Astrocyte of the spinal cord (primary cell): ENCODE measurements around the gene MON2.
A peak's percentile ranks its signal among the peaks of the same experiment; 100 is the strongest.

Experiments
- DNase-seq: peaks from one replicate; pipeline ENCODE4 v3.0.0; 2011; ENCODE audit warnings: low read depth, low spot score
- H3K4me3 ChIP-seq: 2 replicates; pipeline ENCODE4 v1.5.1; 2011; ENCODE audit warnings: low read depth, mild to moderate bottlenecking, low read length, moderate library complexity
- in situ Hi-C: cut with HindIII; loops from 2 replicates; pipeline ENCODE4 v1.10.0; 2017; ENCODE audit warnings: low sequenced_read_pairs
- TF ChIP-seq, protein P1 (sequence below): IDR thresholded peaks from 2 replicates; pipeline ENCODE4 v1.5.1; 2012; ENCODE audit warnings: low read depth, mild to moderate bottlenecking, low read length, inconsistent platforms

The MON2 gene

DNA sequence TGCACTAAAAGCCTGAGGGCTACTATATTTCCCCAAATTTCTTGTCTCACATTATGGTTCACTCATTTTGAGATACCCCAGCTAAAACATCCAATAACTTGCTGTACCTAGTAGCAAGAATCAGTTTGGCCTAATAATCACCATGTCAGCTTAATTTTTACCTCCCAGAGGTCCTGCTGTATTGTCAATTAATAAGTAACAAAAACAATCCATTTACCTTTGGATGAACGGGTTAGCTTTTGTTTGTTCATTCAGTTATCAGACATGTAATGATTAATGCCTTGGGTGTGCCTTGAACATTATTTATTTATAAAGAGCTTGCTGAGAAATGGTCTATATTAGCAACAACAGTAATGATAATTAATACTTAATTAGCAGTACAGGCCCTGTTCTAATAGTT lies 57.0 kb downstream of the MON2 start:
- DNase-seq = no peak
- TF ChIP-seq, protein P1, sequence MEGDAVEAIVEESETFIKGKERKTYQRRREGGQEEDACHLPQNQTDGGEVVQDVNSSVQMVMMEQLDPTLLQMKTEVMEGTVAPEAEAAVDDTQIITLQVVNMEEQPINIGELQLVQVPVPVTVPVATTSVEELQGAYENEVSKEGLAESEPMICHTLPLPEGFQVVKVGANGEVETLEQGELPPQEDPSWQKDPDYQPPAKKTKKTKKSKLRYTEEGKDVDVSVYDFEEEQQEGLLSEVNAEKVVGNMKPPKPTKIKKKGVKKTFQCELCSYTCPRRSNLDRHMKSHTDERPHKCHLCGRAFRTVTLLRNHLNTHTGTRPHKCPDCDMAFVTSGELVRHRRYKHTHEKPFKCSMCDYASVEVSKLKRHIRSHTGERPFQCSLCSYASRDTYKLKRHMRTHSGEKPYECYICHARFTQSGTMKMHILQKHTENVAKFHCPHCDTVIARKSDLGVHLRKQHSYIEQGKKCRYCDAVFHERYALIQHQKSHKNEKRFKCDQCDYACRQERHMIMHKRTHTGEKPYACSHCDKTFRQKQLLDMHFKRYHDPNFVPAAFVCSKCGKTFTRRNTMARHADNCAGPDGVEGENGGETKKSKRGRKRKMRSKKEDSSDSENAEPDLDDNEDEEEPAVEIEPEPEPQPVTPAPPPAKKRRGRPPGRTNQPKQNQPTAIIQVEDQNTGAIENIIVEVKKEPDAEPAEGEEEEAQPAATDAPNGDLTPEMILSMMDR = no peak
- no peak overlapping the region for H3K4me3 ChIP-seq
- in situ Hi-C loops = no loop called here

- TF ChIP-seq, protein P1 = no peak
- in situ Hi-C loops = no loop called here
- no peak for DNase-seq
- H3K4me3 ChIP-seq = no peak overlapping the region
These were observed 58.6 kb downstream of the MON2 start for GRCh38 chr12:62525271-62525670.

GRCh38 chr12:62530596-62530995 lies 64.0 kb downstream of the MON2 start:
- in situ Hi-C loops = no loop called here
- TF ChIP-seq, protein P1 = no peak
- DNase-seq = peak; percentile 51
- no peak overlapping the region for H3K4me3 ChIP-seq

DNA sequence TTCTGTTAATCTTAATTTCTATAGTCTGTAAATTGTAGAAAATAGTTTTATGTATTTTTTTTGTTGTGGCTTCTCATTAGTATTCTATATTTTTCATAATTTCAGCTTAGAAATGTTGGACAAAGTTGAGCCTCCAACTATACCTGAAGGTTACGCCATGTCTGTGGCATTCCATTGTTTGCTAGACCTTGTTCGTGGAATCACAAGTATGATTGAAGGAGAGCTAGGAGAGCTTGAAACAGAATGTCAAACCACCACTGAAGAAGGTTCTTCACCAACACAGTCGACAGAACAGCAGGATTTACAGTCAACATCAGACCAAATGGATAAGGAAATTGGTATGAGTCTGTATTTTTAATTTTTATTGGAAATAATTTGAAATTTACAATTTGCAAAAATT lies 65.7 kb downstream of the MON2 start:
- DNase-seq = no peak
- TF ChIP-seq, protein P1 = no peak
- H3K4me3 ChIP-seq = no peak overlapping the region
- in situ Hi-C loops = no loop called here

DNA sequence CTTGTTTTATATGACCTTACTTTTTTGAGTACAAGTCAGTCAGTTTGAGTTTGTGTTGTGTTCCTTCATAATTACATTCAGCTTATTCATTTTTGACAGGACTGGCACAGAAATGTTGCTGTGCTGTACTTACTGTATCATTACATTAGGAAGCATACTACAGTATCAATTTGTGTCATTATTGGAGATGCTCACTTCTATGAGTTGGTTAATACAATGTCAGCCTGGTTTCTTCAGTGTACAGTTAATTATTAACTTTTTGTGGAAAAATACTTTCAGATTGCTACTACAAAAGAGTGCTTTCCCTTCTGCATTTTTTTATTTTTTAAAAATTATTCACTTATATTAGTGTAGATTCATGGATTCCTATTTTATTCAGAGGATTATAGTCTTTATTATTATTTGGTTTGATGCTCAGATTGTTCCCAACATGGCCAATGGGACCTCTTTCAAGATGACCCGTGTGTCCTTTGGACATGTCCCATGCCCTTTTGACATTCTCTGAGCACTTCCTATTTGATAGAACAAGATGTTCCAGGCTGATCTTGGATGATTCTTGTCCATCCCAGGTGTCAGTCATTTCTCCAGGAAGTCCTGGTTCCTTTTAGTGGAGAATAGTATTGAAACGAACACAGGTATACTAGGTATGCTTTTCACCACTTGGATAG lies 66.6 kb downstream of the MON2 start:
- in situ Hi-C loops = no loop called here
- DNase-seq = no peak

DNA sequence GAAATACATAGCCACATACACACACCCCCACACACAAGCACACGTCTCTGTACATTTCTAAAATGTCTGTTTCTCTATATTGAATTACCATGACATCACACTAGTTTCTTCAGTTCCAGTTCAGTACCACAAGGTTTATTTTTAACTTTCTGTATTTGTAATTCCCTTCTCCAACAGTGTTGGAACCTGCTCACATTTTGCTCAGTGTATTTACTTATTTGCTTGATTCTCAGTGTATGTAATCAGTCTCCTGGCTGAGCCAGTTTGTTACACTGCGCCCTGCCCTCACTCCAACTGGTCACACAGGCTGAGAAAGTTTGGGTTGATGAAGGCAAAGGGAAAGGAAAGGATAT lies 67.1 kb downstream of the MON2 start:
- no peak for DNase-seq
- H3K4me3 ChIP-seq = no peak overlapping the region
- in situ Hi-C loops = no loop called here
- TF ChIP-seq, protein P1 = no peak

More for the DNA sequence above, 66.6 kb downstream of the MON2 start:
- TF ChIP-seq, protein P1 = no peak
- H3K4me3 ChIP-seq = no peak overlapping the region
